ENCODE data around the gene TK2. TPM values are rescaled to one million over a fixed set of nuclear protein-coding genes. Genes with fewer than 3 reads are reported as not detected.
A peak's percentile ranks its signal among the peaks of the same experiment; 100 is the strongest.
"Not testable (repeated sequence)": the region's sequence is repeated elsewhere in the genome, so short reads cannot be mapped to it uniquely, and the experiment has no call there.

TK2 gene
- total RNA-seq, 2 donors from 2014 or later, result 14.5 to 19.2 TPM

DNA sequence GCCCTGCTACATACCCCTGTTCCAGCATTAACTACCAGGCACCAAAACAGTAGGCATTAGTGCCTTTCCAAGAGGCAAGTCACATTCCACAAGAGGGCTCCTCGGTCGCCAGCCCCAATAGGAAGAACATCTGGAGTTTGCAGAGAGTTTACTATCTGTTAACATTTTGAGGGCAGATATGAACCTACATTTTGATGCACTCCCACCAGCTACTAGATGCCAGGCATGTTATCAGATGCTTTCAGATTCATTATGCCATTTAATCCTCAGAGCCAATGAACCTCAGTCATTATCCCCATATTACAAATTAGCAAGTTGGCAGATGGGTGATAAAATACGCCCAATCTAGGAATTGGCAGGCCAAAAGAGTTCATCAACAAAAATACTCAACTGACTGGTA is 25.1 kb upstream of the TK2 start:
- ATAC-seq (no peak), DNase-seq (no peak)
- intact Hi-C loops (cut with DNase I, micrococcal nuclease), result no loop called here

DNA sequence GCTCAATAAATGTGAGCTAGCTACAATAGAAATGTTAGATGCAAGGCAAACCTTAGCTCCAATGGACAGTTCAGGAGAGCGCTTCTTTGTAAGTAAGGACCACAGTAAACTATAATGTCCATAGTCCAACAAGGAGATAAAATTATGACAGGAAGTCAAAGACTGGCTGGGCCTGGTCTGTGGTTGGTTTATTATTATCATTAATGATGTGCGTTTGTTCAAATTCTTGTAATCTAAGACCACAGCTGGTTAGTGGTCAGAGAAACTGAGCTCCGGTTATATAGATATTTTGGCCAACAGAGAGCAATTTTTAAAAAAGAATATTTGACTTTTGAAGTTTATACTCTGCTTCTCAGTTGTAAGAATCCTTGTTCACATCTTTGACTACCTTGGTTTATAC is 24.6 kb upstream of the TK2 start:
- DNase-seq (no peak), ATAC-seq (no peak)
- intact Hi-C loops (cut with DNase I, micrococcal nuclease), result no loop called here

DNA sequence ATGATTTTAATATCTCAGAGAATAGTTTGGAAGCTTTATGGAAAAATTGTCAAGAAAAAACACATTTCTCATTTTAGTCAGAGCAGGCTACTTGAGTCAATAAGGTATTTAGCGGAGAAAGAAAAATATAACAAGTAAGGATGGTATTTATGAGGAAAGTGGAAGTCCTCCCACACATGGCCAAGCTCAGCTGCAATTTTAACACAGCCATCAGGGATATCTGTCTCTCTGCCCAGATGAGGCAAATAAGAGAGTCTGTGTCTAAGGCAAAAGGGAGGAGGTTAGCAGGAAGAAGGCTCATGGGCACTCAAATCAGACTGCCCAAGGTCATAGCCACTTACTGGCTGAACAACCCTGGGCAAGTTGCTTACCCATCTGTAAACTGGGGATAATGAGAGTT is 24.2 kb upstream of the TK2 start:
- intact Hi-C loops (cut with DNase I, micrococcal nuclease), result no loop called here
- DNase-seq (no peak), ATAC-seq (no peak)

DNA sequence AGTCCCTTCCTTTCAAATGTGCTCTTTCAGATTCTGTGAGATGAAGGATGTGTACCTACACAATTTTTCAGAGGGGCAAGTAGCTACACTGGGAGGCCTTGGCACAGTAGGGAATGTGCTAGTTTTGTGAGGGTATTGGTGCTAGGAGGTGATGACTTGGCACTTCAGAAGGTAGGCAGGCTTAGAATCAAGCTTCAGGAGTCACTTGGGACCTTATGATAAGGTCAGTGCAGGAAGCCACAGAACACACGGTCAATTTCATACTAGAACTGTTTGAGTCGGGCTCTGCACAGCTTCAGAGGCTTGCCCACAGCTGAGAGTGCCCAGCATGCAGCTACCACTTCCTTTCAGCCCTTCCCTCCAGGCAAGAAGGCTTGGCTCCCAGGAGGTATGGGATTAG is 22.4 kb upstream of the TK2 start:
- no peak for ATAC-seq
- DNase-seq, result no peak
- intact Hi-C loops (cut with DNase I, micrococcal nuclease), result no loop called here

DNA sequence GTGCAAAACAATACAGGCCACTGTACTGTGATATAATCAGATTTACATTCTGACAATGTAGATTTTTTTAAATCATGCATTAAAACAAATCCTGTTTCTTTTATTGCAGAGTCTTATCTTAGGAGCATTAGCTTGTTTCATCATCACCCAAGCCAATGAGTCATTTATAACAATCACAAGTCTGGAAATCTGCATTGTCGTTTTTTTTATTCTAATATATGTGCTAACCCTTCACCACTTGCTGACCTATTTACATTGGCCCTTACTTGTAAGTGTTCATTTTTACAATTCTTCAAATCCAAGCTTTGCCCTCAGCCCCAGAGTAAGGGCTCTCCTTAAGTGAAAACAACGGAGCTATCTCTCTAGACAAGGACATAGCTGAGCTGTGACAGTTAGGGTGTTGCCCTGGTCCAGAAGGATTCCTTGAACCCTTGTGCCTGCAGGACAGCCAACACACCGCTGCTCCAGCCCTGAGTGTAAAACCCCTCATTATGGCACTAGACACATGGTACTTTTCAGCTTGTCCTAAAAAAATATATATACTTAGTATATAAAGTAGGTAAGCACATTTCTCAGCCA is 20.0 kb upstream of the TK2 start:
- intact Hi-C loops (cut with DNase I, micrococcal nuclease), result no loop called here
- ATAC-seq (peak; percentile 64), DNase-seq (no peak)

DNA sequence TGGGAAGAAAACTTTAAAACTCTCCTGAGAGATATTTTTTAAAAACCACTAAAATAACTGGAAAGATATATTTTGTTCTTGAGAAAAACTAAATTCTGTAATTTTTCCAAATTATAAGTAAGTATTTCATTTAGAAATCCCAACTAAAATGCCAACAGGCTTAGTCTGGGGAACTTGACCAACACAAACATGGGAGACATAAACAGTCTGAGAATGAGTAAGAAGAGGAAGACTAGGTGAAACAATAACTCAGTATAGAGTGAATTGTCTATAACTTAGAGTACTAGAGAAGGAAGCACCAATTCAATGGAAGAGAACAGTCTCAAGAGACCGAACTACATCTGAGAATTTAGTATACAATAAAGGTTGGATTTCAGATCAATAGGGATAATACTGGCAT is 19.2 kb upstream of the TK2 start:
- DNase-seq (no peak), ATAC-seq (no peak)
- intact Hi-C loops (cut with DNase I, micrococcal nuclease), result no loop called here

DNA sequence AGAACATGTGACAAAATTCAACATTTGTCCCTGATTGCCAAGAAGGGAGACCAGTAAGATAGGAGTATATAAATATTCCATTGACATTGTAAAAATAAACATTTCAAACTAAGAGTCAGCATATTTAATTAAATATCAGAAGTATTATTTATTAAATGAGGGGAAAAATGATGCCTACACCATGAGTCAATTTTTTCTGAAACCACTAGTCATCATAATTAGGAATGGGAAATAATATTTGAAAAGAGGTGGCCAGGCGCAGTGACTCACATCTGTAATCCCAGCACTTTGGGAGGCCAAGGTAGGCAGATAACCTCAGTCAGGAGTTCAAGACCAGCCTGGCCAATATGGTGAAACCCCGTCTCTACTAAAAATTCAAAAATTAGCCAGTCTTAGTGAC is 18.4 kb upstream of the TK2 start:
- DNase-seq (no peak), ATAC-seq (no peak)

DNA sequence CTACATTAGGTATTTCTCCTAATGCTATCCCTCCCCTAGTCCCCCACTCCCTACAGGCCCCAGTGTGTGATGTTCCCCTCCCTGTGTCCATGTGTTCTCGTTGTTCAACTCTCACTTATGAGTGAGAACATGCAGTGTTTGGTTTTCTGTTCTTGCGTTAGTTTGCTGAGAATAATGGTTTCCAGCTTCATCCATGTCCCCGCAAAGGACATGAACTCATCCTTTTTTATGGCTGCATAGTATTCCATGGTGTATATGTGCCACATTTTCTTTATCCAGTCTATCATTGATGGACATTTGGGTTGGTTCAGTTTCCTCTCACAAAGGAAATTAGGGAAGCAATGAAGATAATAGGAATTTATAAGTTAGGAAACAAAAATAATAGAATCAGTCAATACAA is 17.3 kb upstream of the TK2 start:
- ATAC-seq; intact Hi-C loops (cut with DNase I, micrococcal nuclease); DNase-seq: not testable (repeated sequence)

More for the DNA sequence above, 18.4 kb upstream of the TK2 start:
- intact Hi-C loops (cut with DNase I, micrococcal nuclease), result no loop called here

DNA sequence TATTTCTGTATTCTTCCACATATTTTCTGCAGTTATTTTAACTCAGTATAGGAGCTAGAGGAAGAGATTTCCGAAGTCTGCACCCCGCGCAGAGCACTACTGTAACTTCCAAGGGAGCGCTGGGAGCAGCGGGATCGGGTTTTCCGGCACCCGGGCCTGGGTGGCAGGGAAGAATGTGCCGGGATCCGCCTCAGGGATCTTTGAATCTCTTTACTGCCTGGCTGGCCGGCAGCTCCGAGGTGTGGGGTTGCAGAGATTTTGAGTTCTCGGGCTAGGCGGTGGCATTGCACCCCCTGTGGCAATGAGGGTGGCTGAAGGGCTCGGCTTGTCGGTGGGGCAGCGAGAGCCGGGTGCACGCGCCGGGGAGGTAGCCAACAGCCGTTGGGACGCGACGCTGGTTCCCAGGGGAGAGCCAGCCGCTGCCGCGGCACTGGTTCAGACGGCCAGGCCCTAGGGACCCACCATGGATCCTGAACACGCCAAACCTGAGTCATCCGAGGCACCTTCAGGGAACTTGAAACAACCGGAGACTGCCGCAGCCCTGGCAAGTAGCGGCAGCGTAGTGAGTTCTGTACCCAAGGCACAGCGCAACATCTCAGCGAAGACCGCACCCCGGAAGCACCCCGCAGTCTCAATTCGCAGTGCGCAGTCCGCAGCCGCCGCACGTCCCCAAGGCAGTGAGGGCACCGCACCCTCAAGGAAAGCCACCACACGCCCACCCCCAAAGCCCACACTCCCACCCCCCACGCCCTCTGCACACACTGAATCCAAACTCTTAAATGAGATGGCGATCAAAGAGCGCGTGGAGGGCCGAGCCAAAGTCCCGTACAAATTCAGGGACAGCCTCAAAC is 16.4 kb upstream of the TK2 start, which contains the start of gene CMTM1:
Gene CMTM1, plus strand, starts transcription at position 389 of the 851 bp plus-strand sequence. Its CDS starts 75 bp downstream, at position 464.
- DNase-seq (no peak), ATAC-seq (no peak)
- intact Hi-C loops (cut with DNase I, micrococcal nuclease), result no loop called here

DNA sequence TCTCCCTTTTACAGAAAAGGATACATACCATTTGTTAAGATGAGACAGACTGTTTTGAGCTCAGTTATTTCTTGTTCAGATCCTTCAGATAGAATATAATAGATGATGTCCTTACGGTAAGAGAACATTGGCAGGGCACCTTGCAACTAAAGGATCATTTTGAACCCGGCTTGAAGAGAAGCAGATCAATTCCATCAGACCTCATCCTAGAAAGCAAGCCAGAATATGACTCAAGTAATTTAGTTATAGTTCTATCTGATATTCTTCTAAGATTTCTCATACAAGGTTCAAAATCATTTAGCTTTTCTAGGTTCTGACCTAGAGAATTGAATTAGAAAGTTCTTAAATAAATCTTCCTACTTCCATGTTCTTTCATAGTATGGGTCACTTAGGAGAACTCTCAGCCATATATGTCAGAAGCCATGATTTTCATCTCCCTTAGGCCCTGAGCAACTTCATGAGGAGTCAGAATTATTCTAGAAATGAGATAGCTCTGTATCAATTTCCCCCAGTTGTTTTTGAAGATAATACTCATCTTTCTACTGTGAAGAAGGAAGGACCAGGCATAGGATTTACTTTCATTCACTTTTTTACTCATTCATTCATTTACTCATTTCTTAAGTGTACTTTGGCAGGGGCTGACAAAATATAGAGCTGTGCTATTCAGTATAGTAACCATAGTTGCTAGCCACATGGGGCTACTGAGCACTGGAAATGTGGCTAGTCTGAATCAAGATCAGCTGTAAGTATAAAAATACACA is 13.8 kb upstream of the TK2 start:
- ATAC-seq (no peak), DNase-seq (no peak)
- intact Hi-C loops (cut with DNase I, micrococcal nuclease), result no loop called here

DNA sequence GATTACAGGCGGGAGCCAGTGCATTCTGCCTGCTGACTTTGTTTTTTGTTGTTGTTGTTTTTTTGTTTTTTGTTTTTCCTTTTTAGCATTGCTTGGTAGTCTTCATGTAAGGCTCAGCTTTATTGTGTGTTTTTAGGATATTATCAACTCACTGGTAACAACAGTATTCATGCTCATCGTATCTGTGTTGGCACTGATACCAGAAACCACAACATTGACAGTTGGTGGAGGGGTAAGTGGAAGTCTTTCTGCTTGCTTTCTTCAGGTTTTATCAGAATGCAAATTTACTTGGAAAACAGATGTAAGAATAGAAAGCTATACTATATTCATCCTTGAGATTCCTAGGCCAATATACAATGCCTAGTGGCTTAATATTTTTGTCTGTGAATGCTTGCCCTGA is 13.1 kb upstream of the TK2 start:
- intact Hi-C loops (cut with DNase I, micrococcal nuclease), result no loop called here
- no peak for DNase-seq
- no peak for ATAC-seq

DNA sequence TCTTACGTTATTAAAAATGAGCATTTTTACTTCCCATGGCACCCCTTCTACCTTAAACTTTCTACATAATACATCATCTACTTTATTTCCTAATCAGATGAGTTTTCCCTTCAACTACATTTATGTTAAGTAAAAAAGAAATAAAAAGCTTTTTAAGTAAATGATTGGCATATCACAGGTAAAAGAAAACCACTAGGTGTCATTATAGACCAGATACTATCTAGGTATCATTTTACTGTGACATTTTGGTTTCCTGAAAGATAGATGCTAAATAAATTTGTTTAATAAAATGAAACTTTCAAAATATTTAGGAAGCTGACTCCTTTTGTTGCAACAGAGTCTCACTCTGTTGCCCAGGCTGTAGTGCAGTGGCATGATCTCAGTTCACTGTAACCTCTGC is 12.5 kb upstream of the TK2 start:
- no peak for ATAC-seq
- DNase-seq, result no peak
- intact Hi-C loops (cut with DNase I, micrococcal nuclease), result no loop called here

DNA sequence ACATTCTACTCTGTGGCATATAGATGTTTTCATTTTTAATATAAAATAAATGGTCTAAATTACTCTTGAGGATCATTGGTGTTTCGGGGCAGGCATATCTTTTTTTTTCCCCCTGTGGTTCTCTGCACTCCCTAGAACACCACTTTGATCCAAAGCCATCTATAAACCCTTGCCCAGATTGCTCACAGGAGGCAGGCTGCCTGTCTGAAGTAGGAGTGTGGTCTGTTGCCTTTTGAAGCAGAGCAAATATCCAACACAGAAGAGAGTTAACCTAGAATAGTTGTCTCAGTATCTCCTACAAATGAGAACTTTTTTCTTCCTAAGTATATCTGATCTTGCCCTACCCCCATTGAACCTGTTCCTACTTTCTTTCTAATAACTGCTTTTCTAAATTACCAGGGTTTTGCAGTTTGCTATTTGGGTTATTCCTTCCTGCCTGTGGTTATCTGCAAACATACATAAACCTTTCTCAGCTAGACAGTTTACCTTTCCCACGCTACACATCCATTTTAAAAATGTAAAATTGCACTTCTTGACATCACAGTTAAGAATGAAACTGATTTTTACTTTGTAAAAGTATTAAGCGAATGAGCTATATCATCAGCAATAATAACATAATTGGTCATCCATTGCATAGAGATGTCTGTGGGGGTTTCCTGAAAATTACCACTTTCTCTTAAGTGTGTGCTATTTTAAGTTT is 11.6 kb upstream of the TK2 start:
- DNase-seq (no peak), ATAC-seq (no peak)
- intact Hi-C loops (cut with DNase I, micrococcal nuclease), result no loop called here

DNA sequence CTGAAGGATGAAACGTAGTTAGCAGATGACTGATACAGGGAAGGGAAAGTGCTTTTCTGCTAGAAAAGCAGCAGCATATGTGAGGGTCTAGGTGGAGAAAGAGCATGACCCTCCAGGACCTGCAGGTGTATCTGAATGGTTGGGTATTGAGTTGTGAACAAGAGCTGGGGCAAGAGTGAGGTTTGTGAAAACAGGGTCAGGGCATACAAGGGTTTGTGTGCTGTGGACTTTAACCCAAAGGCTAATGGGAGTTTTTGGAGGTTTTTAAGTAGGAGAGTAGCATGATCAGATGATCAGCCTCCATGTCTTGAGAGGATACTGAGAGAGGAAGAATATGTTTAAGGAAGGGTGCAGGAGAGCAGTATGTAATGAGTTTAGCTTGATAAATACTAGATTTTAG is 10.2 kb upstream of the TK2 start:
- ATAC-seq (no peak), DNase-seq (no peak)
- intact Hi-C loops (cut with DNase I, micrococcal nuclease), result no loop called here

DNA sequence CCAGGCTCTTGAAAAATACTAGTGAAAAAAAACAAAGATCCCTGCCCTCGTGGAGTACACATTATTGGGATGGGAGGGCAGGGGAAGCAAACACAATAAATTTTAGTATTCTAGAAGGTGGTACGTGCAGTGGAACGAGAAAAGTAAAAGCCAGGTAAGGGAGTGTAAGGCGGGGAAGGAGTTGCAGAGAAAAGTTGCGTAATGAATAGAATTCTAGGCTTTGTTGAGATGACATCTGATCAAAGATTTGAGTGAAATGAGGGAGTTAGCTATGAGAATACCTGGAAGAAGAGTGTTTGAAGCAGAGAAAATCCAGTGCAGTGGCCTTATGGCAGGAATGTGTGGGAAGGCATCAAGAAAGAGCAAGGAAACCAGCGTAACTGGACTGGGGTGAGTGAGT is 4.6 kb upstream of the TK2 start:
- intact Hi-C loops (cut with DNase I, micrococcal nuclease), result no loop called here
- ATAC-seq (no peak), DNase-seq (no peak)

DNA sequence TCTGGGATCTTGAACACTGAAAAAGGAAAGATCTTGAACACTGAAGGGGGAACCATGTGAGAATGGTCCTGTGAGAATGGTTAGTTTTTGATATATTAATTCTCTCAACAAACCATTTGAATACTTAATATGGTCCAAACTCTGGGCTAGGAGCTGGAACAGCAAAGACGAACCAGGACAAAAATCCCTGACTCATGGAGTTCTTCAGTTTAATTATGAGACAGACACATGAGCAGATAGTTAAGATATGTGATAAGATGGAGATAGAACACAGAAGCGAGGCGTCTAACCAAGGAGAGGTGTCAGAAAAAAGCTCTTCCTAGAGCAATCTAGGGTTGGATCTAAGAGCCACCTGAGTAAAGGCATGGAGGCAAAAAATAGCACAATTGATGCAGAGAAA is 4.1 kb upstream of the TK2 start:
- intact Hi-C loops (cut with DNase I, micrococcal nuclease), result no loop called here
- DNase-seq, result no peak
- ATAC-seq, result no peak

DNA sequence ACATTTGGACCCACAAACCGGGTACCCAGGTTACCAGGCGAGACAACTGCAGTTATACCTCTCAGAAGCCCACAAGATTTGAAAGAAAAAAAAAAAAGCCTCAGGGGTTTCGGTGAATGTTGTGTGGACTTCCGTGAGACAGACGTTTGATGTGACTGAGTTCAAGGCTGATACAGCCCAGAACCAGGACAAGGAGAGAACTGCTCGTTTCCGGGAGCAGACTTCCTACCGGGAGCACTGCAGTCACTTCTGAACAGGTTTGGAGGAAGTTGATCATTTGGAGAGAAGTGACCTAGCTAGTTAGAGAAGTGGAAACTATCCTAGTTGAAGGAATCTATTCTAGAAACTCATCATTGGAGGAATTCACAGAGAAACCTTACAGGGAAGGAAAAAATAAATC is 3.3 kb upstream of the TK2 start:
- ATAC-seq (peak; percentile 68), DNase-seq (peak; percentile 43 to 65)
- intact Hi-C loops (cut with DNase I, micrococcal nuclease), result no loop called here

DNA sequence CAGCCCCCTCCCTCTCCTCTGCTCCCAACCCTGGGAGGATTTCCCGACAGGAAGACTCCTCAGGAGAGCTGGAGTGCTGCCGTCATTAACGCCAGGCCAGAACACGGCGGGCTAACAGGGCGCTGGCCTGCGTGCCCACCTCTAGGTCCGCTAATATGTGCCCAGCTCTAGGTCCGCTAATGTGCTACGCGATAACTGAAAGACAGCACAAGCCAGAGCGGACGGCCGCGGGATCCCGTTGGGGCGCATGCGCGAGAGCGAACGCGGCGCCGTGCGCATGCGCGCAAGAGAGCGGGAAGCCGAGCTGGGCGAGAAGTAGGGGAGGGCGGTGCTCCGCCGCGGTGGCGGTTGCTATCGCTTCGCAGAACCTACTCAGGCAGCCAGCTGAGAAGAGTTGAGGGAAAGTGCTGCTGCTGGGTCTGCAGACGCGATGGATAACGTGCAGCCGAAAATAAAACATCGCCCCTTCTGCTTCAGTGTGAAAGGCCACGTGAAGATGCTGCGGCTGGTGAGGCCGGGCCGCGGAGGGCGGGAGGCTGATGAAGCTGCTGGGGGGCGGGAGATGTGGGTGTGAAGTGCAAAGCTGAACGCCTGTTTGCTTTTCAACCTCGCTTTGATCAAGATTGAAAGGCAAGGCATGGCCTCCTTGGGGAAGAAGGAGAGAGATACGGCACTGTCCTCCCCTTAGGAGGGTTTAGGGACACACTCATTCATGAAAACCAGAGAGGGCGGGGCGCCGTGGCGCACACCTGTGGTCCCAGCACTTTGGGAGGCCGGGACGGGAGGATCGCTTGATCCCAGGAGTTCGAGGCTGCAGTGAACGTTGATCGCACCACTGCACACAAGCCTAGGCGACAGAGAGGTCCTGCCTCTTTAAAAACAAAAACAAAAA is 2.6 kb upstream of the TK2 start, which contains the start of gene CKLF:
Gene CKLF, plus strand, starts transcription at position 291 of the 892 bp plus-strand sequence. Its CDS starts 140 bp downstream, at position 431.
- ATAC-seq (peak; percentile 79), DNase-seq (peak; percentile 83 to 91)
- intact Hi-C loops (cut with DNase I, micrococcal nuclease), result no loop called here
